MCF 10A (cell line): ENCODE results near the gene LPIN1. TPM values are rescaled to one million over a fixed set of nuclear protein-coding genes. Genes with fewer than 3 reads are reported as not detected.

Experiments used
- BruUV-seq: library from RNA; stranded (reverse); fragments of 400-500 nt; replicated peaks from 2 replicates; lab custom pipeline; 2021; lab: Mats Ljungman, UMichigan
- CTCF ChIA-PET: fragments of 300-600 bp; sonication (Branson Sonifier 250); formaldehyde crosslinking; extraction: SDS; loops from one replicate; lab custom pipeline; 2021; ENCODE audit warnings: antibody characterized with exemption, inconsistent platforms; lab: Yijun Ruan, JAX
- POLR2A ChIA-PET: fragments of 300-600, 350-650 bp; sonication (Branson Sonifier 250); formaldehyde crosslinking; extraction: SDS; loops from one replicate; lab custom pipeline; 2020; ENCODE audit warnings: antibody characterized with exemption, inconsistent platforms; lab: Yijun Ruan, JAX
- DNase-seq: peaks from one replicate; pipeline ENCODE4 v3.0.0-alpha.2; 2018; ENCODE audit not compliant: unreplicated experiment
- H3K27ac Mint-ChIP-seq: one replicate; pipeline ENCODE4 v1.8.0; 2022; ENCODE audit warnings: mild to moderate bottlenecking, low read depth, mixed read lengths; ENCODE audit not compliant: unreplicated experiment
- H3K27me3 Mint-ChIP-seq: one replicate; pipeline ENCODE4 v1.8.0; 2022; ENCODE audit warnings: mixed read lengths; ENCODE audit not compliant: insufficient read depth, unreplicated experiment
- H3K36me3 Mint-ChIP-seq: one replicate; pipeline ENCODE4 v1.8.0; 2022; ENCODE audit warnings: mild to moderate bottlenecking, moderate library complexity, mixed read lengths; ENCODE audit not compliant: insufficient read depth, unreplicated experiment
- H3K4me1 Mint-ChIP-seq: one replicate; pipeline ENCODE4 v1.8.0; 2022; ENCODE audit warnings: mixed read lengths; ENCODE audit not compliant: insufficient read depth, unreplicated experiment
- H3K4me3 Mint-ChIP-seq: one replicate; pipeline ENCODE4 v1.8.0; 2022; ENCODE audit warnings: mild to moderate bottlenecking, moderate library complexity, mixed read lengths; ENCODE audit not compliant: unreplicated experiment
- H3K9me3 Mint-ChIP-seq: one replicate; pipeline ENCODE4 v1.8.0; 2022; ENCODE audit warnings: mixed read lengths; ENCODE audit not compliant: unreplicated experiment
- CTCF ChIP-seq: fragments of 200-600 bp; IDR thresholded peaks from one replicate; pipeline ENCODE4 v1.8.0; 2022; ENCODE audit warnings: antibody characterized with exemption, mild to moderate bottlenecking; ENCODE audit not compliant: unreplicated experiment
- intact Hi-C: fragments of 100-400 bp; cut with micrococcal nuclease; formaldehyde crosslinking; loops from 2 replicates; pipeline ENCODE4 v1.14.1; 2022
- total RNA-seq: library from RNA; stranded (reverse); gene quantifications from 2 replicates; pipeline ENCODE4 v1.2.3, GENCODE V29; 2022

Gene LPIN1
- total RNA-seq, 1 experiment from 2014 or later = 65.7 TPM

- ChIA-PET POLR2A (interaction anchor here (1.0 kb wide), 2 partner anchors 13 to 111 kb away, joined by 3 to 4 read pairs; no protein-coding TSS in a partner anchor), CTCF (interaction anchor here (0.6 to 1.2 kb wide), 3 partner anchors 19 to 1208 kb away, joined by 3 to 5 read pairs (median 4); no protein-coding TSS in a partner anchor)
- no peaks in the 10 kb centered on the region for H3K27me3 Mint-ChIP-seq
- no TSS peak for BruUV-seq
- no peaks in the 10 kb centered on the region for H3K9me3 Mint-ChIP-seq
- no peaks in the 10 kb centered on the region for H3K4me1 Mint-ChIP-seq
- peaks cover 100% of the 10 kb centered on the region for H3K36me3 Mint-ChIP-seq
- H3K4me3 Mint-ChIP-seq = no peak overlapping the region
- DNase-seq = no peak
- no peak overlapping the region for H3K27ac Mint-ChIP-seq
- TF ChIP-seq CTCF = no peak
- intact Hi-C loops = no loop called here
These were observed 52.4 kb downstream of the LPIN1 start for GRCh38 chr2:11798701-11799435.

- ChIA-PET POLR2A (interaction anchor here (1.0 kb wide), 1 partner anchor 112 kb away, joined by 3 read pairs; no protein-coding TSS in a partner anchor), CTCF (interaction anchor here (1.5 kb wide), 1 partner anchor 16 kb away, joined by 6 read pairs; no protein-coding TSS in a partner anchor)
- intact Hi-C loops = no loop called here
- Mint-ChIP-seq H3K36me3 (peaks cover 100% of the 10 kb centered on the region), H3K27ac (no peak overlapping the region), H3K4me1 (no peaks in the 10 kb centered on the region), H3K27me3 (no peaks in the 10 kb centered on the region), H3K9me3 (no peaks in the 10 kb centered on the region), H3K4me3 (no peak overlapping the region)
- BruUV-seq = no TSS peak
- no peak for TF ChIP-seq CTCF
- no peak for DNase-seq
These were observed 53.4 kb downstream of the LPIN1 start for GRCh38 chr2:11799826-11800225.

- intact Hi-C loops = no loop called here
- Mint-ChIP-seq H3K4me1 (no peaks in the 10 kb centered on the region), H3K9me3 (no peaks in the 10 kb centered on the region), H3K36me3 (peaks cover 100% of the 10 kb centered on the region), H3K27me3 (no peaks in the 10 kb centered on the region), H3K27ac (no peak overlapping the region), H3K4me3 (no peak overlapping the region)
- DNase-seq = no peak
- BruUV-seq = no TSS peak
- TF ChIP-seq CTCF = no peak
- CTCF ChIA-PET = interaction anchor here (0.9 to 1.6 kb wide), 3 partner anchors 20 to 1205 kb away, joined by 3 to 6 read pairs (median 4); no protein-coding TSS in a partner anchor
- POLR2A ChIA-PET = interaction anchor here (1.2 kb wide), 1 partner anchor 22 kb away, joined by 3 read pairs; no protein-coding TSS in a partner anchor
These were observed 56.4 kb downstream of the LPIN1 start for GRCh38 chr2:11802782-11803191.

GRCh38 chr2:11805024-11805423 is 58.6 kb downstream of the LPIN1 start:
- H3K27me3 Mint-ChIP-seq = no peaks in the 10 kb centered on the region
- H3K9me3 Mint-ChIP-seq = no peaks in the 10 kb centered on the region
- POLR2A ChIA-PET = interaction anchor here (0.5 kb wide), 1 partner anchor 655 kb away, joined by 3 read pairs; no protein-coding TSS in a partner anchor
- H3K27ac Mint-ChIP-seq = no peak overlapping the region
- H3K4me3 Mint-ChIP-seq = no peak overlapping the region
- no TSS peak for BruUV-seq
- no peaks in the 10 kb centered on the region for H3K4me1 Mint-ChIP-seq
- peaks cover 100% of the 10 kb centered on the region for H3K36me3 Mint-ChIP-seq
- intact Hi-C loops = no loop called here
- TF ChIP-seq CTCF = no peak
- DNase-seq = no peak
- CTCF ChIA-PET = interaction anchor here (0.5 to 2.1 kb wide), 5 partner anchors 20 to 1207 kb away, joined by 3 to 9 read pairs (median 3); no protein-coding TSS in a partner anchor
